Activated T-cell treated with anti-CD3 and anti-CD28 coated beads, Interleukin-2, amount 50 U/mL, for 24 hours (primary cell): Measurements from ENCODE around the gene STRBP.
A peak's percentile ranks its signal among the peaks of the same experiment; 100 is the strongest.
"Not testable (repeated sequence)": the region's sequence is repeated elsewhere in the genome, so short reads cannot be mapped to it uniquely, and the experiment has no call there.

Experiments
- DNase-seq: peaks from one replicate; pipeline ENCODE4 v3.0.0-alpha.2; 2020
- H3K27ac Mint-ChIP-seq: 2 replicates; pipeline ENCODE4 v1.8.0; 2020; ENCODE audit warnings: mild to moderate bottlenecking, mixed read lengths
- H3K27me3 Mint-ChIP-seq: 2 replicates; pipeline ENCODE4 v1.8.0; 2020; ENCODE audit warnings: mixed read lengths
- H3K36me3 Mint-ChIP-seq: 2 replicates; pipeline ENCODE4 v1.8.0; 2020; ENCODE audit warnings: low read depth, mixed read lengths
- H3K4me1 Mint-ChIP-seq: 2 replicates; pipeline ENCODE4 v1.8.0; 2020; ENCODE audit warnings: low read depth, mixed read lengths
- H3K4me3 Mint-ChIP-seq: 2 replicates; pipeline ENCODE4 v1.8.0; 2020; ENCODE audit warnings: mild to moderate bottlenecking, moderate library complexity, mixed read lengths
- H3K9me3 Mint-ChIP-seq: 2 replicates; pipeline ENCODE4 v1.8.0; 2020; ENCODE audit warnings: mixed read lengths

The STRBP gene

GRCh38 chr9:123249162-123249561 is 19.2 kb downstream of the STRBP start:
- H3K36me3 Mint-ChIP-seq, H3K9me3 Mint-ChIP-seq, DNase-seq, H3K27me3 Mint-ChIP-seq, H3K4me3 Mint-ChIP-seq, H3K27ac Mint-ChIP-seq: not testable (repeated sequence)
- H3K4me1 Mint-ChIP-seq = peaks cover 57% of the 10 kb centered on the region

- Mint-ChIP-seq H3K27me3 (no peaks in the 10 kb centered on the region), H3K4me3 (no peak overlapping the region), H3K9me3 (no peaks in the 10 kb centered on the region), H3K27ac (no peak overlapping the region), H3K4me1 (peaks cover 59% of the 10 kb centered on the region), H3K36me3 (no peaks in the 10 kb centered on the region)
- DNase-seq = no peak
Observed at GRCh38 chr9:123248630-123249029, 19.8 kb downstream of the STRBP start.

- Mint-ChIP-seq H3K4me1 (peaks cover 54% of the 10 kb centered on the region), H3K4me3 (no peak overlapping the region), H3K27ac (no peak overlapping the region), H3K27me3 (no peaks in the 10 kb centered on the region), H3K9me3 (no peaks in the 10 kb centered on the region), H3K36me3 (peaks cover 2% of the 10 kb centered on the region)
- no peak for DNase-seq
Observed at GRCh38 chr9:123246534-123246933, 21.9 kb downstream of the STRBP start.

GRCh38 chr9:123239726-123240125 is 28.7 kb downstream of the STRBP start:
- H3K27me3 Mint-ChIP-seq = no peaks in the 10 kb centered on the region
- H3K27ac Mint-ChIP-seq = no peak overlapping the region
- no peak for DNase-seq
- peaks cover 39% of the 10 kb centered on the region for H3K4me1 Mint-ChIP-seq
- H3K36me3 Mint-ChIP-seq = peaks cover 8% of the 10 kb centered on the region
- no peak overlapping the region for H3K4me3 Mint-ChIP-seq
- H3K9me3 Mint-ChIP-seq = no peaks in the 10 kb centered on the region

GRCh38 chr9:123238365-123238764 is 30.0 kb downstream of the STRBP start:
- H3K27ac Mint-ChIP-seq = no peak overlapping the region
- peaks cover 11% of the 10 kb centered on the region for H3K36me3 Mint-ChIP-seq
- no peaks in the 10 kb centered on the region for H3K27me3 Mint-ChIP-seq
- H3K4me1 Mint-ChIP-seq = peaks cover 37% of the 10 kb centered on the region
- no peaks in the 10 kb centered on the region for H3K9me3 Mint-ChIP-seq
- no peak for DNase-seq
- no peak overlapping the region for H3K4me3 Mint-ChIP-seq

- Mint-ChIP-seq H3K9me3 (no peaks in the 10 kb centered on the region), H3K4me3 (no peak overlapping the region), H3K4me1 (peaks cover 34% of the 10 kb centered on the region), H3K27ac (no peak overlapping the region), H3K36me3 (peaks cover 11% of the 10 kb centered on the region), H3K27me3 (no peaks in the 10 kb centered on the region)
- no peak for DNase-seq
Observed at GRCh38 chr9:123237220-123237619, 31.2 kb downstream of the STRBP start.

- no peak overlapping the region for H3K27ac Mint-ChIP-seq
- peaks cover 29% of the 10 kb centered on the region for H3K4me1 Mint-ChIP-seq
Observed at GRCh38 chr9:123235448-123235847, 32.9 kb downstream of the STRBP start.

GRCh38 chr9:123234853-123235252 is 33.5 kb downstream of the STRBP start:
- Mint-ChIP-seq H3K9me3 (no peaks in the 10 kb centered on the region), H3K36me3 (peaks cover 7% of the 10 kb centered on the region), H3K4me3 (no peak overlapping the region), H3K27ac (no peak overlapping the region), H3K4me1 (peaks cover 27% of the 10 kb centered on the region), H3K27me3 (no peaks in the 10 kb centered on the region)
- no peak for DNase-seq

More at GRCh38 chr9:123235448-123235847, 32.9 kb downstream of the STRBP start:
- Mint-ChIP-seq H3K36me3 (peaks cover 7% of the 10 kb centered on the region), H3K9me3 (no peaks in the 10 kb centered on the region), H3K4me3 (no peak overlapping the region), H3K27me3 (no peaks in the 10 kb centered on the region)
- no peak for DNase-seq

- Mint-ChIP-seq H3K27ac (no peak overlapping the region), H3K9me3 (no peaks in the 10 kb centered on the region), H3K4me3 (no peak overlapping the region), H3K4me1 (peaks cover 17% of the 10 kb centered on the region), H3K36me3 (peaks cover 7% of the 10 kb centered on the region), H3K27me3 (no peaks in the 10 kb centered on the region)
- DNase-seq = no peak
Observed at GRCh38 chr9:123232332-123232731, 36.1 kb downstream of the STRBP start.

GRCh38 chr9:123231421-123231820 is 37.0 kb downstream of the STRBP start:
- Mint-ChIP-seq H3K9me3 (no peaks in the 10 kb centered on the region), H3K27me3 (no peaks in the 10 kb centered on the region), H3K4me3 (no peak overlapping the region), H3K4me1 (peaks cover 24% of the 10 kb centered on the region), H3K36me3 (peaks cover 8% of the 10 kb centered on the region), H3K27ac (no peak overlapping the region)
- no peak for DNase-seq

- DNase-seq = no peak
- Mint-ChIP-seq H3K36me3 (peaks cover 3% of the 10 kb centered on the region), H3K9me3 (no peaks in the 10 kb centered on the region), H3K27me3 (no peaks in the 10 kb centered on the region), H3K4me1 (peaks cover 32% of the 10 kb centered on the region), H3K4me3 (no peak overlapping the region), H3K27ac (no peak overlapping the region)
Observed at GRCh38 chr9:123228967-123229366, 39.4 kb downstream of the STRBP start.

GRCh38 chr9:123225995-123226394 is 42.4 kb downstream of the STRBP start:
- H3K27ac Mint-ChIP-seq = peak overlapping the region; percentile 95
- H3K4me1 Mint-ChIP-seq = peaks cover 35% of the 10 kb centered on the region
- H3K4me3 Mint-ChIP-seq = peak overlapping the region; percentile 53

GRCh38 chr9:123225374-123225813 is 43.0 kb downstream of the STRBP start:
- Mint-ChIP-seq H3K9me3 (no peaks in the 10 kb centered on the region), H3K4me3 (peak overlapping the region; percentile 53), H3K4me1 (peaks cover 37% of the 10 kb centered on the region), H3K27ac (peak overlapping the region; percentile 95), H3K36me3 (peaks cover 10% of the 10 kb centered on the region), H3K27me3 (no peaks in the 10 kb centered on the region)
- peak; percentile 56 for DNase-seq

More at GRCh38 chr9:123225995-123226394, 42.4 kb downstream of the STRBP start:
- Mint-ChIP-seq H3K27me3 (no peaks in the 10 kb centered on the region), H3K9me3 (no peaks in the 10 kb centered on the region), H3K36me3 (peaks cover 10% of the 10 kb centered on the region)
- no peak for DNase-seq

- DNase-seq = no peak
- peaks cover 7% of the 10 kb centered on the region for H3K36me3 Mint-ChIP-seq
- H3K9me3 Mint-ChIP-seq = no peaks in the 10 kb centered on the region
- H3K27me3 Mint-ChIP-seq = no peaks in the 10 kb centered on the region
- H3K4me3 Mint-ChIP-seq = no peak overlapping the region
- H3K4me1 Mint-ChIP-seq = peaks cover 36% of the 10 kb centered on the region
- no peak overlapping the region for H3K27ac Mint-ChIP-seq
Observed at GRCh38 chr9:123220127-123220526, 48.3 kb downstream of the STRBP start.

GRCh38 chr9:123218831-123219230 is 49.6 kb downstream of the STRBP start:
- H3K9me3 Mint-ChIP-seq = no peaks in the 10 kb centered on the region
- peaks cover 28% of the 10 kb centered on the region for H3K4me1 Mint-ChIP-seq
- no peak overlapping the region for H3K4me3 Mint-ChIP-seq
- DNase-seq = no peak
- H3K36me3 Mint-ChIP-seq = peaks cover 7% of the 10 kb centered on the region
- H3K27me3 Mint-ChIP-seq = no peaks in the 10 kb centered on the region
- H3K27ac Mint-ChIP-seq = no peak overlapping the region

GRCh38 chr9:123217128-123217654 is 51.2 kb downstream of the STRBP start:
- no peak for DNase-seq
- Mint-ChIP-seq H3K27me3 (no peaks in the 10 kb centered on the region), H3K36me3 (peaks cover 7% of the 10 kb centered on the region), H3K4me3 (no peak overlapping the region), H3K27ac (no peak overlapping the region), H3K9me3 (no peaks in the 10 kb centered on the region), H3K4me1 (peaks cover 26% of the 10 kb centered on the region)
